Superior temporal gyrus (tissue), 1 donor: ENCODE data around the gene TNNT3.

Experiments used
- DNase-seq: peaks from one replicate; pipeline ENCODE4 v3.0.0-alpha.2; 2016; ENCODE audit errors: extremely low spot score

Gene TNNT3

GRCh38 chr11:1922481-1923081 is 3.1 kb downstream of the TNNT3 start:
- DNase-seq = no peak

GRCh38 chr11:1923201-1923956 is 3.9 kb downstream of the TNNT3 start:
- no peak for DNase-seq

DNA sequence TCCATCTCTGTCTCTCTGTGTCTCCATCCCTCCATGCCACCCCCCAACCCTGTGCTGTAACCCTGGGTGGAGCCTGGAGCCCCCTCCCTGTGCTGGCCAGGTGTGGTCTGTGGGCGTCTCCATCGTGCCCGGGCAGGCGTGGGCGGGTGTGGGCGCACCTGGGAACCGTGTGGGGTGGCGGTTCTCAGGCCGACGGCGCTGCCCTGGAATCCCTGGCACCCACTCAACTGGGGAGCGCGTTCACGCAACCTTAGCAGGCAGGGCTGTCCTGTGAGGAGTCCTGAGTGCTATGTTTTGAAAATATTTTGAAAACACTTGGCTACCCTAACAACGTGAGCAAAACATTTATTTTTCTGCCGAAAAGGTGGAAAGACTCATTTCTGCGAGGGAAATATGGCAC is 4.7 kb downstream of the TNNT3 start:
- DNase-seq = no peak

GRCh38 chr11:1924646-1925372 is 5.3 kb downstream of the TNNT3 start:
- no peak for DNase-seq

- no peak for DNase-seq
These were observed 6.1 kb downstream of the TNNT3 start for GRCh38 chr11:1925373-1926155.

DNA sequence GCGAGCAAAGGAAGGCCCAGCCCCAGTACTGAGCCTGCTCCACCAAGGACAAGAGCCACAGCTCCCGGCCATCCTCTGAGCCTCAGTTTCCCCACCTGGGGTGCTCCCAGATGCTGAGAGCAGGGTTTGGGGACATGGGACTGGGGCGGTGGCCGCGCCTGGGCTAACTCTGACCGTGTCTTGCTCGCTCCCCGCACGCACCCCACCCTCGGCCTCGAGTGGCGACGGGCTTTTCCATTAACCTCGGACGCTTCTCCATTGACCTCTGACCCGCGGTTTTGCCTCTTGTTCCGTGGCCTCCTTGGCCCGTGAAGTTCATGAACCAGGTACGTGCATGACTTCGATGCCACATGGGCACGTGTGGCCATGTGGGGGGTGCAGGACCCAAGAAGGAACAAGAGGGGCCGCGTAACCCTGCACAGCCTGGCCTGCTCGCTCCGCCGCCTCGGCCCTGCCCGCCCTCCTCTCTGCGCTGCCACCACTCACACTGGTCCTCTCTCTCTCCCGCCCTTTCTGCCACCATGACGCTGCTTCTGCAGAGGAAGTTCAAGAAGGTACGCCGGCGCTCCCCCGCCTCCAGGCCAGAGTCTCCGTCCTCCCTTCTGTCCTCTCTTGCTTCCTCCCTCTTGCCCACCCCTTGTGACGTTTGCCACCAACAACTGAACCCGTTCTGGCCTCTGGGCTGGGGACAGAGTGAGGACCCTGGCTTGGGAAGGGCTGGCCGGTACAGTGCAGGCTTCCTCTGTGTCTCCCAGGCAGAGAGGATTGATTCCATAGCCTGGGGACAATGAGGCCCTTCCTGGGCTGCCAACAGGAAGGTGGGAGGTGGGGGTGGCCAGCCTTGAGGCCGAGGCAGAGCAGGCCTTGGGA is 6.9 kb downstream of the TNNT3 start:
- DNase-seq = no peak

GRCh38 chr11:1927026-1927847 is 7.7 kb downstream of the TNNT3 start:
- no peak for DNase-seq

DNA sequence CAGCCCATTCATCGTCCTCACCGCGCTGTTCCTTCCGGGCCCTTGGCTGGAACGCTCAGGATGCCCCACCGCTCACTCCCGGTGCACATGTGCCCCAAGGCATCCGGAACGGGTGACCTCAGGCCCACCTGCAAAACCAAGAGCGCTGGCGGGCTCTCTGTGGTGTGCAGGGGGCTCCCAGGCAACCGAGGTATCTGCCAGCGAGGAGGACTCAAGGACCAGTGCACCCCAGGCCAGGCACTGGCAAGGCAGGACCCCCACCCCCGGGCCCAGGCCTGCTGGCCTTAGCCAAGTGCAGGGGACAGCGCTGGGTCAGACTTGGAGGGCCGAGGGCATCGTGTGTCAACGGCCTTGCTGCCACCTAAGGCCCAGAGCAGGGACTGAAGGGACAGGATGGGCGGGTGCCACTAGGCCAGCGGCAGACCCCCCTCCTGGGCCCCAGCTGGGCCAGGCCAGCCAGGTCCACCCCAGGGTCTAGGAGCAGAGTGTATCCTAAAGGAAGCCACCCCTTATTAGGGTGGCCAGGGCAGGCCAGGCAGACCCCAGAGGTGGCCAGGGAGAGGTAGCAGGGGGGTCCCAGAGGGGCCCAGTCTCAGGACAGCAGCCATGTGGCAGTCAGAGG is 8.5 kb downstream of the TNNT3 start:
- DNase-seq = no peak

DNA sequence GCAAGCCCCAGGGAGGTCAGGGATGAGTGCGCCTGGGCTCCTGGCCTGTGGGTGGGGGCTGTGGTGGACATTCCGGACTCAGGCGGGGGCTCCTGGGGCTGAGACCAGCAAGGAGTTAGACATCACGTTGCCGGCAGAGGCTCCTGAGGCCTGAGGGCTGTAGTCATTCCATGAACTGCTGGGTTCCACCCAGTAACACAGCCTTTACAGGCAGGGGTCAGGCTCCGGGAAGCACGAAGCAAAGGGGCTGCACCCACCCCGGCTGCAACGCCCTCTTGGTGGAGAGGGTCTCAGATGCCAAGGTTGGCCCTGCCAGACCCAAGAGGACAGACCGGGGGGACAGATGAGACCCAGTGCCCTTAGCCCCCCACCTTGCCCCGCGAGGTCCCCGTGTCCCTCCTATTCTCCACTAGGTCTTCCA is 9.0 kb downstream of the TNNT3 start:
- no peak for DNase-seq

GRCh38 chr11:1928891-1929541 is 9.5 kb downstream of the TNNT3 start:
- no peak for DNase-seq

GRCh38 chr11:1929621-1930461 is 10.3 kb downstream of the TNNT3 start:
- DNase-seq = no peak

GRCh38 chr11:1930462-1930830 is 10.9 kb downstream of the TNNT3 start:
- DNase-seq = no peak

DNA sequence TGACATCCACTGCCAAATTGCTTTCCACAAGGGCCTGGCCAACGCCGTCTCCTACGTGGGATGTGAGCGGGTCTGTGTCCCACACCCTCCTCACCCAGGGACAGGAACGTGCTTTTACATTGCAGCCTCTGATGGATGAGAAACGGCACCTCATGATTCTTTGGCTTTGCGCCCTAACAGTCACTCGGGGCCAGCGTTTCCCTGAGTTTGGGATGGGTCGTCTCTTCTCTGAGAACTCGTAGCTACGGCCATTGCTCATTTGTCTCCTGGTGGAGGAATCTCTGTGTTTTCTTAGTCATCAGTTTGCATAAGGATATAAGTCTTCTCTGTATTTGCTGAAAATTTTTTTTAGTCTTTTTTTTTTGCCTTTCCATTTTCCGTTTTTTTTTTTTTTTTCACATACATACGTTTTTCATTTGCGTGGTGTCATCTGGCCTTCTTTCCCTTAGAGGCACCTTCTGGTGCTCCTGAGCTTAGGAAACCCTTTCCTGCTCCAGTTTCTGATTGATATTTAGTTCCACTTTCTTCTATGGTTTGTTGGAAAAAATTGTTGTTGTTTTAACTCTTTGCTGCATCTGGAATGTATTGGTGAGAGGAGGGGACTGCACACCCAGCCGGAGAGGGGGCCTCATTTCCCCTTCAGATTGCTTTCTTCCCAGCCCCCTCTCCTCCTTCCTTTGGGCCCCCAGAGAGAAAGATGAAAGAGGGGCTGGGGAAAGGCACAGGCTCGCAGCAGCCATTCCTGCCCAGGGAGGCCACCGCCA is 12.0 kb downstream of the TNNT3 start:
- no peak for DNase-seq

GRCh38 chr11:1932105-1932480 is 12.6 kb downstream of the TNNT3 start:
- no peak for DNase-seq

DNA sequence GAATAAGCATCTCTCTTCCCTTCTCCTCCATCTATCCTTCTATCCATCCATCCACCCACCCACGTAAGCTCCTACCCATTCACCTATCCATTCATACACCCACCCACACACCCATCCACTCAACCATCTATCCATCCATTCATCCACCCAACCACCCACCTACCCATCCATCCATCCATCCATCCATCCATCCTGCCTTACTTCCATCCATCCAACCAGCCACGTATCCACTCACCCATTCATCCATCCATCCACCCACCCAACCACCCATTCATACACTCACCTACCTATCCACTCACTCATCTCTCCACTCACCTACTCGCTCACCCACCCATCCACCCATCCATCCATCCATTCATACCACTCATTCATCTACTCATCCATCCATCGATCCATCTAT is 13.2 kb downstream of the TNNT3 start:
- no peak for DNase-seq

GRCh38 chr11:1933416-1934334 is 14.2 kb downstream of the TNNT3 start:
- DNase-seq = no peak
